Effector memory CD4-positive, alpha-beta T cell (primary cell): ENCODE results near the gene TRPM3.

ENCODE experiments used
- DNase-seq, 3 donors: peaks; one replicate each; pipeline ENCODE4 v3.0.0-alpha.2; 2020
- H3K27ac ChIP-seq: 2 replicates; pipeline ENCODE4 v1.7.0; 2013; ENCODE audit warnings: mild to moderate bottlenecking, low read length, moderate library complexity; ENCODE audit not compliant: insufficient read depth, poor library complexity, severe bottlenecking
- H3K27me3 ChIP-seq: replicated peaks from 2 replicates; pipeline ENCODE4 v1.7.0; 2013; ENCODE audit warnings: mild to moderate bottlenecking, low read length; ENCODE audit not compliant: insufficient read depth, control insufficient read depth, poor library complexity, severe bottlenecking
- H3K36me3 ChIP-seq: 2 replicates; pipeline ENCODE4 v1.7.0; 2013; ENCODE audit warnings: mild to moderate bottlenecking, low read length, moderate library complexity; ENCODE audit not compliant: control insufficient read depth, insufficient read depth
- H3K4me1 ChIP-seq: 2 replicates; pipeline ENCODE4 v1.7.0; 2013; ENCODE audit warnings: low read length, mild to moderate bottlenecking; ENCODE audit not compliant: control insufficient read depth, insufficient read depth, poor library complexity, severe bottlenecking
- H3K4me3 ChIP-seq: 2 replicates; pipeline ENCODE4 v1.7.0; 2013; ENCODE audit warnings: low read length, low read depth, mild to moderate bottlenecking; ENCODE audit not compliant: insufficient read depth, poor library complexity, severe bottlenecking
- H3K9me3 ChIP-seq: 2 replicates; pipeline ENCODE4 v1.7.0; 2013; ENCODE audit warnings: mild to moderate bottlenecking, low read length, moderate library complexity; ENCODE audit not compliant: control insufficient read depth

The TRPM3 gene

DNA sequence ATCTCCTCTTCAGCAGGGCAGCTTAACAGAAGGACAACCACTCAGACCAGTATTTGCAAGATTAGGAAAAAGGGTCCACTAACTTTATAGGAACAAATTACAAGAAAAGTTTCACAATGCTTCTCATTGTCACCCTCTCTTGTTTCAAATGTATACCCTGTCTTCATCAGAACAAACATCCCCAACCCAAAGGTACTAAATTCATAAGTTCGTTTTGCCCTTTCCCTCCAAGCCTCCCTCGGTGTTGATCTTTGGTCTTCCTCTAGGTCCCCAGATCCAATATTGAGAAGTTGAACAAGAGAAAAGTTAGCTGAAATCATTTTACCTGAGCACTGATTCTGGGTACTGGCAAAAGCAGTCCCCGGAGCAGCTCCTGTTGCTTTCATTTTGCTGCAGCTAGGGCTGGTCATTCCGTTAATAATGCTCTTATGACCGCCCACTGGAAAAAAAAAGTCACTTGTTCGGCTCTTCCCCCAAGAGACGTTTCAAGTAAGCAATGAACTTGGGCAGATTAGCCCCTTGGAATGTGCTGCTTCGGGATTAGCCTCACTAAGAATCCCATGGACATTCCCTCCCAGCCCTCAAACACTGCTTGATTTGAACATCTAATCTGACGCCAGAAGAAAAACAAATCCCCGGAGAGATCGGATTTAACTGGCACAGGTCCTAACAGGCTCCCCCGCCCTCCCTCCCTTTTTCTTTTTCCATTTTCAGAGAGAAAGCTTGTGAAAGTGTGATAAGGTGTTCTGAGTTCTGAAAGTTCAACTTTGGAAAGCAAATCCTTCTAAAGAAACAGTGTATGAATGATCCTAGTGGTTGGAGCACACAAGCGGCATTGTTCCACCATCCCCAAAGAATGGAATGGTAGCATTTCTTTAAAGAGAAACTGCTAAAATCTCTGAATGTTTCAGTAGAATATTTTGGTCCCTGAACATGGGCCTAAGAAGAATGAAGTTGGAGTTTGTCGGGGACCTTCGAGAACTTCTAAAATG is 252.5 kb downstream of the TRPM3 start:
- H3K4me1 ChIP-seq, result no peaks in the 10 kb centered on the region
- DNase-seq, result no peak
- no peaks in the 10 kb centered on the region for H3K27me3 ChIP-seq
- no peak overlapping the region for H3K27ac ChIP-seq
- no peak overlapping the region for H3K4me3 ChIP-seq
- H3K9me3 ChIP-seq, result no peaks in the 10 kb centered on the region
- H3K36me3 ChIP-seq, result no peaks in the 10 kb centered on the region

DNA sequence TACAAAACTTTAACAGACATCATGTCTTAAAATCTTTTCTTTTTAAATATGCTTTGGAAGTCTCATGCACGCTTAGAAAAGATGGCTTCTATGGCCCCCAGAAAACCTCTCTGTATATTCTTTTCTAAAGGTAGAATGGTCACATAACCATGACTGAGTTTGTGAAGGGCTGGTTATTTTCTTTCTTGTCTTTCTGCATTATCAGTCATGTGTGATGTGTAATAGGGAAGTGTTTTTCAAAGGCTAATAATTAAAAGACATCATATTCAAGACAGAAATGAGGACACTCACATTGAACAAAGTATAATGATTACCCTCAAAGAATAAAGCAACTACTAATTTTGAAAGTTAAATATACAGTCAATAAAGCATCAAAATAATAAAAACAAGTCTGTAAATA is 253.4 kb downstream of the TRPM3 start:
- no peaks in the 10 kb centered on the region for H3K27me3 ChIP-seq
- no peaks in the 10 kb centered on the region for H3K36me3 ChIP-seq
- H3K4me3 ChIP-seq, result no peak overlapping the region
- no peak for DNase-seq
- H3K9me3 ChIP-seq, result no peaks in the 10 kb centered on the region
- no peaks in the 10 kb centered on the region for H3K4me1 ChIP-seq
- H3K27ac ChIP-seq, result no peak overlapping the region

GRCh38 chr9:70865471-70865870 is 255.9 kb downstream of the TRPM3 start:
- Histone ChIP-seq H3K4me3 (no peak overlapping the region), H3K27ac (no peak overlapping the region), H3K9me3 (no peaks in the 10 kb centered on the region), H3K36me3 (no peaks in the 10 kb centered on the region), H3K4me1 (no peaks in the 10 kb centered on the region), H3K27me3 (no peaks in the 10 kb centered on the region)
- DNase-seq, result no peak

GRCh38 chr9:70861797-70862196 is 259.6 kb downstream of the TRPM3 start:
- Histone ChIP-seq H3K27me3 (no peaks in the 10 kb centered on the region), H3K4me1 (no peaks in the 10 kb centered on the region), H3K4me3 (no peak overlapping the region), H3K9me3 (no peaks in the 10 kb centered on the region), H3K36me3 (no peaks in the 10 kb centered on the region), H3K27ac (no peak overlapping the region)
- DNase-seq, result no peak

- Histone ChIP-seq H3K9me3 (no peaks in the 10 kb centered on the region), H3K27ac (no peak overlapping the region), H3K4me3 (no peak overlapping the region), H3K4me1 (no peaks in the 10 kb centered on the region), H3K36me3 (no peaks in the 10 kb centered on the region), H3K27me3 (no peaks in the 10 kb centered on the region)
- no peak for DNase-seq
These were observed 260.0 kb downstream of the TRPM3 start for GRCh38 chr9:70861376-70861775.

- no peak overlapping the region for H3K27ac ChIP-seq
- DNase-seq, result no peak
- no peaks in the 10 kb centered on the region for H3K9me3 ChIP-seq
- no peak overlapping the region for H3K4me3 ChIP-seq
- H3K4me1 ChIP-seq, result no peaks in the 10 kb centered on the region
- H3K27me3 ChIP-seq, result no peaks in the 10 kb centered on the region
- no peaks in the 10 kb centered on the region for H3K36me3 ChIP-seq
These were observed 261.7 kb downstream of the TRPM3 start for GRCh38 chr9:70859694-70860093.

DNA sequence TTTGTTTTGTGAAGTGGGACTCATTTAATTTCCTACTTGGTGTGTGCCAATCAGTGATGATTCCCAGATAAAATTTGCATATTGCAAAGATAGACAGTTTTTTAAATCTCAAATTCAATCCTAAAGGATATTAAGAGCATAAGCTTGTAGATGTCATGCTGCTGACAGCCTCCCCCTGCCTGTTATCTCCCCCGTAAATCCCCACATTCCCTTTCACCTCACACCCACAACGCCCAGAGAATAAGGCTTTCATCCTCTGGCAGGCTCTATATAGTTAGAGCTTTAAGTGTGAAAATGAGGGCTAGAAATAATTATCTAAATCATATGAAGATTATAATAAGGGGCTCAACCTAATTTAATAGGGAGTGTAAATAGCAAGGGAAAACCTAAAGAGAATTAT is 265.0 kb downstream of the TRPM3 start:
- Histone ChIP-seq H3K36me3 (no peaks in the 10 kb centered on the region), H3K4me1 (no peaks in the 10 kb centered on the region), H3K9me3 (no peaks in the 10 kb centered on the region), H3K4me3 (no peak overlapping the region), H3K27ac (no peak overlapping the region), H3K27me3 (no peaks in the 10 kb centered on the region)
- no peak for DNase-seq

DNA sequence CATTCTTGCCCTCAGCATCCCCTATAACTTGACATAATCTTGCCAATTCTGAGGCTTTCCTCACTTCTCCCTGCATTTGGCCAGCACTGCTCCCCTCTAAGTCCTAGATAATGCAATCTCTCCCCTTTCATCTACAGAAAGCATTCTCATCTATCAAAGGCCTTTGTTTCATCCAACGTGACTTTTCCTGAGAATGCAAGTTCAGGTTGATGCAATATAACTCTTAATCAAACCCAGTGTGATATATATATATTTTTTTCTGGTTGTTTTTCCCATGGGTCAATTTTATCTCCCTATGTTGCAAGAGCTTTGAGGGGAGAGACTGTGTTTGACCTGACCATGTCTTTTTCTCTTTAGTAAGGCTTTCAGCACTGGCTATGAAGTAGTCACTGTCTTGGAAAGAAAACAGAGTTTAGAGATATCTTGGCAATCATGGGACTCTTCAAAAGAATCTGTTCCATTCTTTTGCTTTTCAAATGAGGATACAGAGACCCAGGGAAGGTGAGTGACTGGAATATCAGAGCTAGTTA is 268.6 kb downstream of the TRPM3 start:
- no peaks in the 10 kb centered on the region for H3K27me3 ChIP-seq
- no peaks in the 10 kb centered on the region for H3K4me1 ChIP-seq
- H3K4me3 ChIP-seq, result no peak overlapping the region
- H3K36me3 ChIP-seq, result no peaks in the 10 kb centered on the region
- H3K9me3 ChIP-seq, result no peaks in the 10 kb centered on the region
- H3K27ac ChIP-seq, result no peak overlapping the region
- no peak for DNase-seq

- Histone ChIP-seq H3K27me3 (no peaks in the 10 kb centered on the region), H3K9me3 (no peaks in the 10 kb centered on the region), H3K4me1 (no peaks in the 10 kb centered on the region), H3K36me3 (no peaks in the 10 kb centered on the region), H3K27ac (no peak overlapping the region), H3K4me3 (no peak overlapping the region)
- DNase-seq, result no peak
These were observed 281.2 kb downstream of the TRPM3 start for GRCh38 chr9:70840266-70840665.

DNA sequence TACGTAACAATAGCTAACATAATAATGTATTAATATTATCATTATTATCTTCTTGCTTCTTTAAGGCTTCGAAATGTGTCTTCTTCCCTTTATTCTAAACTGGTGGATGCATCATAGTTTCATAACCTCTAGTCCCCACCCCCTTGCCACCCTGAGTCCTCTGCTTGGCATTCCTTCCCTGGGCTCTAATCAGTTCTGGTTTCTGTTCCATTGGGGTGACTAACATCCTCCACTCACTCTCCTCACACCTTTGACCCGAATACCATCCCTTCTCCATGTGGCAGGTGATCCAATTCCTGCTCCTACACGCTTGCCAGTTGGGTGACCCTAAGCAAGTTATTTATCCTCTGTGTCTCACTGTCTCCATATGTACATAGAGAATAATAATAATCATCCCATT is 286.1 kb downstream of the TRPM3 start:
- Histone ChIP-seq H3K27me3 (no peaks in the 10 kb centered on the region), H3K4me3 (no peak overlapping the region), H3K9me3 (no peaks in the 10 kb centered on the region), H3K27ac (no peak overlapping the region), H3K4me1 (no peaks in the 10 kb centered on the region), H3K36me3 (no peaks in the 10 kb centered on the region)
- DNase-seq, result no peak
